Subcutaneous abdominal adipose tissue (tissue), 5 donors: ENCODE results near the gene HRH4.

ENCODE experiments used
- H3K27ac ChIP-seq: one replicate; pipeline ENCODE4 v1.7.0; 2013; ENCODE audit warnings: low read depth, mild to moderate bottlenecking, inconsistent platforms, low read length, moderate library complexity
- H3K27me3 ChIP-seq, 5 donors: one replicate each; pipeline ENCODE4 v1.7.0; 2013; ENCODE audit warnings: low read length in 5 of 5, inconsistent platforms in 1 of 5; ENCODE audit not compliant: control insufficient read depth in 5 of 5, insufficient read depth in 4 of 5
- H3K36me3 ChIP-seq, 5 donors: one replicate each; pipeline ENCODE4 v1.7.0; 2013; ENCODE audit warnings: low read length in 5 of 5; ENCODE audit not compliant: control insufficient read depth in 5 of 5, insufficient read depth in 5 of 5
- H3K4me1 ChIP-seq, 5 donors: one replicate each; pipeline ENCODE4 v1.7.0; 2013; ENCODE audit warnings: low read length in 5 of 5, mild to moderate bottlenecking in 3 of 5, moderate library complexity in 1 of 5; ENCODE audit not compliant: control insufficient read depth in 5 of 5, insufficient read depth in 5 of 5
- H3K4me3 ChIP-seq, 5 donors: one replicate each; pipeline ENCODE4 v1.7.0; 2013; ENCODE audit warnings: low read length in 5 of 5, low read depth in 1 of 5
- H3K9ac ChIP-seq, 5 donors: one replicate each; pipeline ENCODE4 v1.7.0; 2013; ENCODE audit warnings: low read length in 5 of 5, mild to moderate bottlenecking in 4 of 5, moderate library complexity in 3 of 5
- H3K9me3 ChIP-seq, 5 donors: one replicate each; pipeline ENCODE4 v1.7.0; 2013; ENCODE audit warnings: low read length in 5 of 5; ENCODE audit not compliant: control insufficient read depth in 5 of 5
- donor health status: healthy.
- donor health status: healthy.
- donor health status: healthy.
- donor health status: healthy.
- donor health status: healthy.

The HRH4 gene

GRCh38 chr18:24462838-24463775 is 2.7 kb downstream of the HRH4 start:
- Histone ChIP-seq H3K36me3 (peaks cover 0 to 4% (median 0%) of the 10 kb centered on the region in 5 donors), H3K4me3 (no peak overlapping the region), H3K4me1 (no peaks in the 10 kb centered on the region), H3K9ac (no peak overlapping the region), H3K9me3 (no peaks in the 10 kb centered on the region), H3K27me3 (no peaks in the 10 kb centered on the region), H3K27ac (no peak overlapping the region)

GRCh38 chr18:24465486-24465885 is 5.0 kb downstream of the HRH4 start:
- Histone ChIP-seq H3K27ac (no peak overlapping the region), H3K36me3 (peaks cover 0 to 2% (median 0%) of the 10 kb centered on the region in 5 donors), H3K4me1 (no peaks in the 10 kb centered on the region), H3K9ac (no peak overlapping the region), H3K4me3 (no peak overlapping the region), H3K27me3 (no peaks in the 10 kb centered on the region), H3K9me3 (no peaks in the 10 kb centered on the region)

- Histone ChIP-seq H3K27me3 (no peaks in the 10 kb centered on the region), H3K9me3 (no peaks in the 10 kb centered on the region), H3K27ac (no peak overlapping the region), H3K36me3 (no peaks in the 10 kb centered on the region), H3K9ac (no peak overlapping the region), H3K4me3 (no peak overlapping the region), H3K4me1 (no peaks in the 10 kb centered on the region)
Observed at GRCh38 chr18:24466771-24467170, 6.3 kb downstream of the HRH4 start.

GRCh38 chr18:24470022-24470618 is 9.7 kb downstream of the HRH4 start:
- H3K4me1 ChIP-seq: no peaks in the 10 kb centered on the region
- H3K36me3 ChIP-seq: no peaks in the 10 kb centered on the region
- no peak overlapping the region for H3K4me3 ChIP-seq
- no peak overlapping the region for H3K9ac ChIP-seq
- no peaks in the 10 kb centered on the region for H3K9me3 ChIP-seq
- no peaks in the 10 kb centered on the region for H3K27me3 ChIP-seq
- H3K27ac ChIP-seq: no peak overlapping the region

- Histone ChIP-seq H3K9ac (no peak overlapping the region), H3K9me3 (no peaks in the 10 kb centered on the region), H3K4me1 (no peaks in the 10 kb centered on the region), H3K27ac (no peak overlapping the region), H3K4me3 (no peak overlapping the region), H3K27me3 (no peaks in the 10 kb centered on the region), H3K36me3 (no peaks in the 10 kb centered on the region)
Observed at GRCh38 chr18:24470805-24471204, 10.4 kb downstream of the HRH4 start.

GRCh38 chr18:24472591-24472990 is 12.2 kb downstream of the HRH4 start:
- no peaks in the 10 kb centered on the region for H3K9me3 ChIP-seq
- no peak overlapping the region for H3K4me3 ChIP-seq
- H3K9ac ChIP-seq: no peak overlapping the region
- H3K27me3 ChIP-seq: no peaks in the 10 kb centered on the region
- H3K4me1 ChIP-seq: no peaks in the 10 kb centered on the region
- H3K36me3 ChIP-seq: no peaks in the 10 kb centered on the region
- no peak overlapping the region for H3K27ac ChIP-seq

- H3K9ac ChIP-seq: no peak overlapping the region
- no peaks in the 10 kb centered on the region for H3K9me3 ChIP-seq
- no peaks in the 10 kb centered on the region for H3K4me1 ChIP-seq
- no peak overlapping the region for H3K4me3 ChIP-seq
- H3K27me3 ChIP-seq: no peaks in the 10 kb centered on the region
- H3K27ac ChIP-seq: no peak overlapping the region
- no peaks in the 10 kb centered on the region for H3K36me3 ChIP-seq
Observed at GRCh38 chr18:24474406-24474805, 14.0 kb downstream of the HRH4 start.

- Histone ChIP-seq H3K4me1 (no peaks in the 10 kb centered on the region), H3K9me3 (no peaks in the 10 kb centered on the region), H3K27me3 (no peaks in the 10 kb centered on the region), H3K36me3 (no peaks in the 10 kb centered on the region), H3K4me3 (no peak overlapping the region), H3K9ac (no peak overlapping the region), H3K27ac (no peak overlapping the region)
Observed at GRCh38 chr18:24475926-24476589, 15.6 kb downstream of the HRH4 start.

- H3K9me3 ChIP-seq: no peaks in the 10 kb centered on the region
- H3K4me1 ChIP-seq: no peaks in the 10 kb centered on the region
- H3K36me3 ChIP-seq: no peaks in the 10 kb centered on the region
- no peak overlapping the region for H3K4me3 ChIP-seq
- H3K27me3 ChIP-seq: no peaks in the 10 kb centered on the region
- H3K27ac ChIP-seq: no peak overlapping the region
- no peak overlapping the region for H3K9ac ChIP-seq
Observed at GRCh38 chr18:24479371-24479770, 18.9 kb downstream of the HRH4 start.

- H3K27ac ChIP-seq: no peak overlapping the region
- H3K27me3 ChIP-seq: peaks cover 0 to 4% (median 0%) of the 10 kb centered on the region in 5 donors
- H3K36me3 ChIP-seq: no peaks in the 10 kb centered on the region
- H3K9me3 ChIP-seq: no peaks in the 10 kb centered on the region
- no peak overlapping the region for H3K4me3 ChIP-seq
- no peaks in the 10 kb centered on the region for H3K4me1 ChIP-seq
- H3K9ac ChIP-seq: no peak overlapping the region
Observed at GRCh38 chr18:24482821-24483220, 22.4 kb downstream of the HRH4 start.
